HL-60 (cell line): ENCODE measurements around the gene EHD1.

Source experiments
- GABPA ChIP-seq: IDR thresholded peaks from 2 replicates; pipeline ENCODE4 v1.6.1; 2012; ENCODE audit warnings: low read depth
- POLR2AphosphoS5 ChIP-seq: IDR thresholded peaks from 2 replicates; pipeline ENCODE4 v1.6.1; 2012; ENCODE audit warnings: low read depth
- SPI1 ChIP-seq: IDR thresholded peaks from 2 replicates; pipeline ENCODE4 v1.6.1; 2012; ENCODE audit warnings: low read depth, mild to moderate bottlenecking, borderline replicate concordance
- TF ChIP-seq, protein P1 (sequence below): IDR thresholded peaks from one replicate; pipeline ENCODE4 v1.5.1; 2011; ENCODE audit warnings: low read length, control low read depth, inconsistent platforms; ENCODE audit not compliant: insufficient read depth
- TF ChIP-seq, protein P2 (sequence below): IDR thresholded peaks from 2 replicates; pipeline ENCODE4 v1.6.1; 2012; ENCODE audit warnings: low read depth; ENCODE audit not compliant: insufficient replicate concordance

DNA sequence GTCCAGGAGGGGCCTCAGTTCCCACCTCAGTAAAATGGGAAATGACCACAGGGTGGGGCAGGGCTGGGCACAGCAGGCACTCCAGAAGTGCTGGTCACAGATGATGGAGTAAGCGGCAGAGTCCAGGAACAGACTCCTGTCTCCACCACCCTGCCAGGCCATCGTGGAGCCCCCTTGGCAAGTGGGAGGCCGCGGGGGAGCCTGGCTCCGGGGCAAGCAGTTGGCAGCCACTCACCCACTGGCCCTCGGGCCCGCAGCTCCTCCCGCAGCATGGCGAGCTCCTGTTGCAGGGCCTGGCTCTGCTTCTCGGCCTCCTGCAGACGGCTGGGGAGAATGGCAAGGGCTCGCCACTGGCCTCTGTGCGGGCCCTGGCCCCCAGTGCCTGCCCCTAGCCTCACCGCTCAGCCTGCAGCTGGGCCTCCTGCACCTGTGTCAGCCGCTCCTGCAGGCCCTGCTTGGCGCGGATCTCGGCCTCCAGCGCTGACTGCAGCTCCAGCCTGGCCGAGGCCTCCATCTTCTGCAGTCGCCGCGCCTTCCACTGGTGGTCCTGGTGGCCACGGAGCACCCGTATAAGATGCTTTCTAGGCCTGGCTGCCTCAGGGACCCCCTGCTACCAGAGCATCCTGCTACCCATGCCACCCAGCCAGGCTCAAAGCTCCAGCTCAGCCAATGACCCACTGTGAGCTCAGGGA, 44.2 kb downstream of the EHD1 start:
- TF ChIP-seq, protein P1, sequence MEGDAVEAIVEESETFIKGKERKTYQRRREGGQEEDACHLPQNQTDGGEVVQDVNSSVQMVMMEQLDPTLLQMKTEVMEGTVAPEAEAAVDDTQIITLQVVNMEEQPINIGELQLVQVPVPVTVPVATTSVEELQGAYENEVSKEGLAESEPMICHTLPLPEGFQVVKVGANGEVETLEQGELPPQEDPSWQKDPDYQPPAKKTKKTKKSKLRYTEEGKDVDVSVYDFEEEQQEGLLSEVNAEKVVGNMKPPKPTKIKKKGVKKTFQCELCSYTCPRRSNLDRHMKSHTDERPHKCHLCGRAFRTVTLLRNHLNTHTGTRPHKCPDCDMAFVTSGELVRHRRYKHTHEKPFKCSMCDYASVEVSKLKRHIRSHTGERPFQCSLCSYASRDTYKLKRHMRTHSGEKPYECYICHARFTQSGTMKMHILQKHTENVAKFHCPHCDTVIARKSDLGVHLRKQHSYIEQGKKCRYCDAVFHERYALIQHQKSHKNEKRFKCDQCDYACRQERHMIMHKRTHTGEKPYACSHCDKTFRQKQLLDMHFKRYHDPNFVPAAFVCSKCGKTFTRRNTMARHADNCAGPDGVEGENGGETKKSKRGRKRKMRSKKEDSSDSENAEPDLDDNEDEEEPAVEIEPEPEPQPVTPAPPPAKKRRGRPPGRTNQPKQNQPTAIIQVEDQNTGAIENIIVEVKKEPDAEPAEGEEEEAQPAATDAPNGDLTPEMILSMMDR = no peak
- TF ChIP-seq SPI1 (no peak), POLR2AphosphoS5 (no peak), GABPA (no peak)
- TF ChIP-seq, protein P2, sequence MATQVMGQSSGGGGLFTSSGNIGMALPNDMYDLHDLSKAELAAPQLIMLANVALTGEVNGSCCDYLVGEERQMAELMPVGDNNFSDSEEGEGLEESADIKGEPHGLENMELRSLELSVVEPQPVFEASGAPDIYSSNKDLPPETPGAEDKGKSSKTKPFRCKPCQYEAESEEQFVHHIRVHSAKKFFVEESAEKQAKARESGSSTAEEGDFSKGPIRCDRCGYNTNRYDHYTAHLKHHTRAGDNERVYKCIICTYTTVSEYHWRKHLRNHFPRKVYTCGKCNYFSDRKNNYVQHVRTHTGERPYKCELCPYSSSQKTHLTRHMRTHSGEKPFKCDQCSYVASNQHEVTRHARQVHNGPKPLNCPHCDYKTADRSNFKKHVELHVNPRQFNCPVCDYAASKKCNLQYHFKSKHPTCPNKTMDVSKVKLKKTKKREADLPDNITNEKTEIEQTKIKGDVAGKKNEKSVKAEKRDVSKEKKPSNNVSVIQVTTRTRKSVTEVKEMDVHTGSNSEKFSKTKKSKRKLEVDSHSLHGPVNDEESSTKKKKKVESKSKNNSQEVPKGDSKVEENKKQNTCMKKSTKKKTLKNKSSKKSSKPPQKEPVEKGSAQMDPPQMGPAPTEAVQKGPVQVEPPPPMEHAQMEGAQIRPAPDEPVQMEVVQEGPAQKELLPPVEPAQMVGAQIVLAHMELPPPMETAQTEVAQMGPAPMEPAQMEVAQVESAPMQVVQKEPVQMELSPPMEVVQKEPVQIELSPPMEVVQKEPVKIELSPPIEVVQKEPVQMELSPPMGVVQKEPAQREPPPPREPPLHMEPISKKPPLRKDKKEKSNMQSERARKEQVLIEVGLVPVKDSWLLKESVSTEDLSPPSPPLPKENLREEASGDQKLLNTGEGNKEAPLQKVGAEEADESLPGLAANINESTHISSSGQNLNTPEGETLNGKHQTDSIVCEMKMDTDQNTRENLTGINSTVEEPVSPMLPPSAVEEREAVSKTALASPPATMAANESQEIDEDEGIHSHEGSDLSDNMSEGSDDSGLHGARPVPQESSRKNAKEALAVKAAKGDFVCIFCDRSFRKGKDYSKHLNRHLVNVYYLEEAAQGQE = no peak
